Uterus (tissue), 4 donors: ENCODE data around the gene COMMD8. TPM values are rescaled to one million over a fixed set of nuclear protein-coding genes. Genes with fewer than 3 reads are reported as not detected.

Experiments used
- DNase-seq, 2 donors: peaks; one replicate each; pipeline ENCODE4 v3.0.0-alpha.2; 2019 to 2020
- H3K27ac ChIP-seq, 2 donors: fragments of 200-600 bp; sonication (generic); 1 replicate in 1 of 2; 2 replicates in 1 of 2; pipeline ENCODE4 v1.5.1; 2016 to 2018
- H3K27me3 ChIP-seq, 2 donors: fragments of 200-600 bp; sonication (generic); one replicate each; pipeline ENCODE4 v1.5.1; 2018 to 2019; ENCODE audit warnings: control low read depth in 1 of 2
- H3K36me3 ChIP-seq, 2 donors: fragments of 200-600 bp; sonication (generic); one replicate each; pipeline ENCODE4 v1.5.1; 2019; ENCODE audit warnings: control low read depth in 1 of 2
- H3K4me1 ChIP-seq, 2 donors: fragments of 200-600 bp; sonication (generic); one replicate each; pipeline ENCODE4 v1.5.1; 2018 to 2019; ENCODE audit warnings: control low read depth in 1 of 2
- H3K4me3 ChIP-seq, 2 donors: fragments of 200-600 bp; sonication (generic); 1 replicate in 1 of 2; 2 replicates in 1 of 2; pipeline ENCODE4 v1.5.1; 2018 to 2019; ENCODE audit warnings: mild to moderate bottlenecking in 1 of 2
- H3K9me3 ChIP-seq, 2 donors: fragments of 200-600 bp; sonication (generic); one replicate each; pipeline ENCODE4 v1.5.1; 2019; ENCODE audit warnings: control low read depth in 1 of 2
- CTCF ChIP-seq, 4 experiments: fragments of 200-600 bp in 2 of 4; fragments of 450-650 bp in 2 of 4; sonication (generic) in 2 of 4; IDR thresholded peaks; one replicate each; pipeline ENCODE4 v1.5.1; 2016 to 2019; ENCODE audit warnings: antibody characterized with exemption in 4 of 4, mild to moderate bottlenecking in 2 of 4, moderate library complexity in 1 of 4
- POLR2A ChIP-seq, 2 donors: fragments of 450-650 bp; IDR thresholded peaks; one replicate each; pipeline ENCODE4 v1.6.1; 2016; ENCODE audit warnings: antibody characterized with exemption in 2 of 2, mild to moderate bottlenecking in 1 of 2, moderate library complexity in 1 of 2
- intact Hi-C: fragments of 100-400 bp; cut with DNase I; formaldehyde crosslinking; loops from one replicate; pipeline ENCODE4 v1.15.1; 2023; ENCODE audit warnings: low total_unique reads
- total RNA-seq, 4 donors: library from RNA; depleted of rRNA in 3 of 4; stranded (reverse); fragments of >200 nt in 3 of 4; gene quantifications; one replicate each; pipeline versions ENCODE4 v1.1.0 to v1.2.4, GENCODE V29; 2014 to 2023
- donor health status: DM: yes; HTN: yes; CAD: no.

The COMMD8 gene
- total RNA-seq, 4 donors from 2014 or later: 6.9 to 21.2 (median 15.0) TPM

GRCh38 chr4:47483745-47484144 is 20.2 kb upstream of the COMMD8 start:
- Histone ChIP-seq H3K9me3 (no peaks in the 10 kb centered on the region), H3K4me3 (no peak overlapping the region), H3K27me3 (no peaks in the 10 kb centered on the region), H3K4me1 (peaks cover 0 to 4% of the 10 kb centered on the region in 2 donors), H3K36me3 (no peaks in the 10 kb centered on the region), H3K27ac (peak overlapping the region; percentile 92)
- intact Hi-C loops: no loop called here
- TF ChIP-seq POLR2A (IDR thresholded peaks at IDR 0.05) (no peak), CTCF (IDR thresholded peaks at IDR 0.05) (no peak)
- no peak for DNase-seq

GRCh38 chr4:47482326-47482725 is 18.8 kb upstream of the COMMD8 start:
- H3K4me3 ChIP-seq: no peak overlapping the region
- H3K9me3 ChIP-seq: no peaks in the 10 kb centered on the region
- TF ChIP-seq POLR2A (IDR thresholded peaks at IDR 0.05): no peak
- no peak for TF ChIP-seq CTCF (IDR thresholded peaks at IDR 0.05)
- no peaks in the 10 kb centered on the region for H3K27me3 ChIP-seq
- no peak for DNase-seq
- H3K4me1 ChIP-seq: peaks cover 0 to 4% of the 10 kb centered on the region in 2 donors
- intact Hi-C loops: no loop called here
- no peak overlapping the region for H3K27ac ChIP-seq
- H3K36me3 ChIP-seq: no peaks in the 10 kb centered on the region

GRCh38 chr4:47478804-47479203 is 15.3 kb upstream of the COMMD8 start:
- intact Hi-C loops: no loop called here
- DNase-seq: no peak
- no peak overlapping the region for H3K27ac ChIP-seq
- no peaks in the 10 kb centered on the region for H3K9me3 ChIP-seq
- no peak overlapping the region for H3K4me3 ChIP-seq
- H3K36me3 ChIP-seq: no peaks in the 10 kb centered on the region
- no peak for TF ChIP-seq POLR2A (IDR thresholded peaks at IDR 0.05)
- TF ChIP-seq CTCF (IDR thresholded peaks at IDR 0.05): no peak
- H3K4me1 ChIP-seq: no peaks in the 10 kb centered on the region
- no peaks in the 10 kb centered on the region for H3K27me3 ChIP-seq

GRCh38 chr4:47475411-47475810 is 11.9 kb upstream of the COMMD8 start:
- no peak for DNase-seq
- Histone ChIP-seq H3K36me3 (no peaks in the 10 kb centered on the region), H3K9me3 (no peaks in the 10 kb centered on the region), H3K4me1 (no peaks in the 10 kb centered on the region), H3K27ac (no peak overlapping the region), H3K4me3 (no peak overlapping the region), H3K27me3 (no peaks in the 10 kb centered on the region)
- intact Hi-C loops: no loop called here
- TF ChIP-seq POLR2A (IDR thresholded peaks at IDR 0.05): no peak
- TF ChIP-seq CTCF (IDR thresholded peaks at IDR 0.05): no peak

- no peaks in the 10 kb centered on the region for H3K36me3 ChIP-seq
- H3K4me3 ChIP-seq: no peak overlapping the region
- H3K9me3 ChIP-seq: no peaks in the 10 kb centered on the region
- TF ChIP-seq POLR2A (IDR thresholded peaks at IDR 0.05) (no peak), CTCF (IDR thresholded peaks at IDR 0.05) (no peak)
- intact Hi-C loops: no loop called here
- no peaks in the 10 kb centered on the region for H3K27me3 ChIP-seq
- H3K4me1 ChIP-seq: no peaks in the 10 kb centered on the region
- H3K27ac ChIP-seq: no peak overlapping the region
- DNase-seq: no peak
These were observed 11.3 kb upstream of the COMMD8 start for GRCh38 chr4:47474799-47475198.
